ENCODE results near the gene OSBPL5. TPM values are rescaled to one million over a fixed set of nuclear protein-coding genes. Genes with fewer than 3 reads are reported as not detected.

OSBPL5 gene
- total and polyA plus RNA-seq, 2 donors: 28.2 to 42.3 TPM

- Histone ChIP-seq H3K36me3 (ENCODE audit: control insufficient read depth in 2 of 2, insufficient read depth in 2 of 2, low read length in 1 of 2) (peaks cover 93 to 96% of the 10 kb centered on the region in 2 donors), H3K4me1 (ENCODE audit: control insufficient read depth in 2 of 2, insufficient read depth in 2 of 2, low read length in 2 of 2) (peaks cover 0 to 3% of the 10 kb centered on the region in 2 donors), H3K9me3 (ENCODE audit: control insufficient read depth in 2 of 2, insufficient read depth in 1 of 2, low read length in 1 of 2) (peaks cover 3 to 13% of the 10 kb centered on the region in 2 donors), H3K27me3 (ENCODE audit: control insufficient read depth in 2 of 2, insufficient read depth in 1 of 2, low read length in 1 of 2) (no peaks in the 10 kb centered on the region), H3K27ac (ENCODE audit: low read depth in 1 of 2, low read length in 1 of 2) (no peak overlapping the region), H3K4me3 (ENCODE audit: low read length in 2 of 2) (no peak overlapping the region)
- 93% methylated on average over 19 of the region's 19 CpGs for WGBS
- no peak for DNase-seq (ENCODE audit: low read depth in 6 of 9, low spot score in 9 of 9)
Observed at GRCh38 chr11:3123761-3124733, 41.1 kb downstream of the OSBPL5 start.

GRCh38 chr11:3123305-3123704, 41.8 kb downstream of the OSBPL5 start:
- DNase-seq (ENCODE audit: low read depth in 6 of 9, low spot score in 9 of 9): no peak
- H3K4me3 ChIP-seq (ENCODE audit: low read length in 2 of 2): no peak overlapping the region
- peaks cover 0 to 3% of the 10 kb centered on the region in 2 donors for H3K4me1 ChIP-seq (ENCODE audit: control insufficient read depth in 2 of 2, insufficient read depth in 2 of 2, low read length in 2 of 2)
- no peak overlapping the region for H3K27ac ChIP-seq (ENCODE audit: low read depth in 1 of 2, low read length in 1 of 2)
- WGBS: 94% methylated on average over 19 of the region's 19 CpGs
- peaks cover 3 to 14% of the 10 kb centered on the region in 2 donors for H3K9me3 ChIP-seq (ENCODE audit: control insufficient read depth in 2 of 2, insufficient read depth in 1 of 2, low read length in 1 of 2)
- no peaks in the 10 kb centered on the region for H3K27me3 ChIP-seq (ENCODE audit: control insufficient read depth in 2 of 2, insufficient read depth in 1 of 2, low read length in 1 of 2)
- H3K36me3 ChIP-seq (ENCODE audit: control insufficient read depth in 2 of 2, insufficient read depth in 2 of 2, low read length in 1 of 2): peaks cover 90 to 93% of the 10 kb centered on the region in 2 donors

GRCh38 chr11:3122775-3123201, 42.3 kb downstream of the OSBPL5 start:
- H3K27ac ChIP-seq (ENCODE audit: low read depth in 1 of 2, low read length in 1 of 2): no peak overlapping the region
- WGBS: 98% methylated on average over 13 of the region's 13 CpGs
- H3K9me3 ChIP-seq (ENCODE audit: control insufficient read depth in 2 of 2, insufficient read depth in 1 of 2, low read length in 1 of 2): peaks cover 3 to 14% of the 10 kb centered on the region in 2 donors
- H3K4me1 ChIP-seq (ENCODE audit: control insufficient read depth in 2 of 2, insufficient read depth in 2 of 2, low read length in 2 of 2): peaks cover 0 to 3% of the 10 kb centered on the region in 2 donors
- peaks cover 90 to 93% of the 10 kb centered on the region in 2 donors for H3K36me3 ChIP-seq (ENCODE audit: control insufficient read depth in 2 of 2, insufficient read depth in 2 of 2, low read length in 1 of 2)
- H3K4me3 ChIP-seq (ENCODE audit: low read length in 2 of 2): no peak overlapping the region
- H3K27me3 ChIP-seq (ENCODE audit: control insufficient read depth in 2 of 2, insufficient read depth in 1 of 2, low read length in 1 of 2): no peaks in the 10 kb centered on the region
- DNase-seq (ENCODE audit: low read depth in 6 of 9, low spot score in 9 of 9): no peak

GRCh38 chr11:3121931-3122774, 43.0 kb downstream of the OSBPL5 start:
- H3K4me3 ChIP-seq (ENCODE audit: low read length in 2 of 2): no peak overlapping the region
- no peak for DNase-seq (ENCODE audit: low read depth in 6 of 9, low spot score in 9 of 9)

GRCh38 chr11:3121416-3121815, 43.7 kb downstream of the OSBPL5 start:
- DNase-seq (ENCODE audit: low read depth in 6 of 9, low spot score in 9 of 9): no peak
- Histone ChIP-seq H3K27ac (ENCODE audit: low read depth in 1 of 2, low read length in 1 of 2) (no peak overlapping the region), H3K4me1 (ENCODE audit: control insufficient read depth in 2 of 2, insufficient read depth in 2 of 2, low read length in 2 of 2) (peaks cover 0 to 3% of the 10 kb centered on the region in 2 donors), H3K27me3 (ENCODE audit: control insufficient read depth in 2 of 2, insufficient read depth in 1 of 2, low read length in 1 of 2) (no peaks in the 10 kb centered on the region), H3K36me3 (ENCODE audit: control insufficient read depth in 2 of 2, insufficient read depth in 2 of 2, low read length in 1 of 2) (peaks cover 82 to 84% of the 10 kb centered on the region in 2 donors), H3K4me3 (ENCODE audit: low read length in 2 of 2) (no peak overlapping the region), H3K9me3 (ENCODE audit: control insufficient read depth in 2 of 2, insufficient read depth in 1 of 2, low read length in 1 of 2) (peaks cover 3 to 14% of the 10 kb centered on the region in 2 donors)
- 98% methylated on average over 10 of the region's 10 CpGs for WGBS

More at GRCh38 chr11:3121931-3122774, 43.0 kb downstream of the OSBPL5 start:
- Histone ChIP-seq H3K27ac (ENCODE audit: low read depth in 1 of 2, low read length in 1 of 2) (no peak overlapping the region), H3K36me3 (ENCODE audit: control insufficient read depth in 2 of 2, insufficient read depth in 2 of 2, low read length in 1 of 2) (peaks cover 89 to 90% of the 10 kb centered on the region in 2 donors), H3K9me3 (ENCODE audit: control insufficient read depth in 2 of 2, insufficient read depth in 1 of 2, low read length in 1 of 2) (peaks cover 3 to 14% of the 10 kb centered on the region in 2 donors), H3K27me3 (ENCODE audit: control insufficient read depth in 2 of 2, insufficient read depth in 1 of 2, low read length in 1 of 2) (no peaks in the 10 kb centered on the region), H3K4me1 (ENCODE audit: control insufficient read depth in 2 of 2, insufficient read depth in 2 of 2, low read length in 2 of 2) (peaks cover 0 to 3% of the 10 kb centered on the region in 2 donors)
- whole genome bisulfite sequencing: 98% methylated on average over 34 of the region's 34 CpGs

- no peak overlapping the region for H3K27ac ChIP-seq (ENCODE audit: low read depth in 1 of 2, low read length in 1 of 2)
- H3K4me1 ChIP-seq (ENCODE audit: control insufficient read depth in 2 of 2, insufficient read depth in 2 of 2, low read length in 2 of 2): peaks cover 0 to 3% of the 10 kb centered on the region in 2 donors
- peaks cover 78 to 82% of the 10 kb centered on the region in 2 donors for H3K36me3 ChIP-seq (ENCODE audit: control insufficient read depth in 2 of 2, insufficient read depth in 2 of 2, low read length in 1 of 2)
- H3K4me3 ChIP-seq (ENCODE audit: low read length in 2 of 2): no peak overlapping the region
- no peaks in the 10 kb centered on the region for H3K27me3 ChIP-seq (ENCODE audit: control insufficient read depth in 2 of 2, insufficient read depth in 1 of 2, low read length in 1 of 2)
- no peak for DNase-seq (ENCODE audit: low read depth in 6 of 9, low spot score in 9 of 9)
- WGBS: 98% methylated on average over 26 of the region's 26 CpGs
- peaks cover 3 to 14% of the 10 kb centered on the region in 2 donors for H3K9me3 ChIP-seq (ENCODE audit: control insufficient read depth in 2 of 2, insufficient read depth in 1 of 2, low read length in 1 of 2)
Observed at GRCh38 chr11:3120071-3120792, 44.9 kb downstream of the OSBPL5 start.

- Histone ChIP-seq H3K4me1 (ENCODE audit: control insufficient read depth in 2 of 2, insufficient read depth in 2 of 2, low read length in 2 of 2) (peaks cover 0 to 3% of the 10 kb centered on the region in 2 donors), H3K9me3 (ENCODE audit: control insufficient read depth in 2 of 2, insufficient read depth in 1 of 2, low read length in 1 of 2) (peaks cover 3 to 14% of the 10 kb centered on the region in 2 donors), H3K36me3 (ENCODE audit: control insufficient read depth in 2 of 2, insufficient read depth in 2 of 2, low read length in 1 of 2) (peaks cover 70 to 80% of the 10 kb centered on the region in 2 donors), H3K4me3 (ENCODE audit: low read length in 2 of 2) (no peak overlapping the region), H3K27ac (ENCODE audit: low read depth in 1 of 2, low read length in 1 of 2) (no peak overlapping the region), H3K27me3 (ENCODE audit: control insufficient read depth in 2 of 2, insufficient read depth in 1 of 2, low read length in 1 of 2) (no peaks in the 10 kb centered on the region)
- 97% methylated on average over 14 of the region's 14 CpGs for WGBS
- DNase-seq (ENCODE audit: low read depth in 6 of 9, low spot score in 9 of 9): no peak
Observed at GRCh38 chr11:3119141-3119821, 45.8 kb downstream of the OSBPL5 start.

GRCh38 chr11:3115321-3115720, 49.8 kb downstream of the OSBPL5 start:
- no peak for DNase-seq (ENCODE audit: low read depth in 6 of 9, low spot score in 9 of 9)
- H3K4me1 ChIP-seq (ENCODE audit: control insufficient read depth in 2 of 2, insufficient read depth in 2 of 2, low read length in 2 of 2): no peaks in the 10 kb centered on the region
- 85% methylated on average over 3 of the region's 3 CpGs for WGBS
- peaks cover 2 to 9% of the 10 kb centered on the region in 2 donors for H3K9me3 ChIP-seq (ENCODE audit: control insufficient read depth in 2 of 2, insufficient read depth in 1 of 2, low read length in 1 of 2)
- peaks cover 50 to 64% of the 10 kb centered on the region in 2 donors for H3K36me3 ChIP-seq (ENCODE audit: control insufficient read depth in 2 of 2, insufficient read depth in 2 of 2, low read length in 1 of 2)
- H3K4me3 ChIP-seq (ENCODE audit: low read length in 2 of 2): no peak overlapping the region
- no peak overlapping the region for H3K27ac ChIP-seq (ENCODE audit: low read depth in 1 of 2, low read length in 1 of 2)
- H3K27me3 ChIP-seq (ENCODE audit: control insufficient read depth in 2 of 2, insufficient read depth in 1 of 2, low read length in 1 of 2): no peaks in the 10 kb centered on the region
